HG02678 (cell line): ENCODE results near the gene GRK4.
"Not testable (repeated sequence)": the region's sequence is repeated elsewhere in the genome, so short reads cannot be mapped to it uniquely, and the experiment has no call there.

Source experiments
- ATAC-seq: cut with Tn5 transposase; IDR thresholded peaks from one replicate; pipeline ENCODE4 v1.9.1; 2021; ENCODE audit warnings: mild to moderate bottlenecking, moderate library complexity; ENCODE audit not compliant: unreplicated experiment

The GRK4 gene

GRCh38 chr4:2963175-2963965, at the start of gene GRK4, which contains the start of gene NOP14:
Gene GRK4 (plus strand): TSS chr4:2963571. CDS start chr4:2964071, 500 bp downstream.
Gene NOP14 (minus strand): TSS chr4:2963406. CDS start chr4:2963319, 87 bp downstream.
- ATAC-seq: peak; percentile 89

- no peak for ATAC-seq
Measured at GRCh38 chr4:2914256-2915126, 48.9 kb upstream of the GRK4 start.

- ATAC-seq: no peak
Measured at GRCh38 chr4:2915789-2916188, 47.6 kb upstream of the GRK4 start.

GRCh38 chr4:2916696-2917095, 46.7 kb upstream of the GRK4 start:
- not testable (repeated sequence) for ATAC-seq

- not testable (repeated sequence) for ATAC-seq
Measured at GRCh38 chr4:2918300-2918699, 45.1 kb upstream of the GRK4 start.

GRCh38 chr4:2918714-2919113, 44.7 kb upstream of the GRK4 start:
- ATAC-seq: not testable (repeated sequence)

- not testable (repeated sequence) for ATAC-seq
Measured at GRCh38 chr4:2922453-2923101, 40.8 kb upstream of the GRK4 start.

GRCh38 chr4:2923141-2923551, 40.2 kb upstream of the GRK4 start:
- no peak for ATAC-seq

- ATAC-seq: no peak
Measured at GRCh38 chr4:2923668-2924173, 39.6 kb upstream of the GRK4 start.

GRCh38 chr4:2924286-2924685, 39.1 kb upstream of the GRK4 start:
- no peak for ATAC-seq

GRCh38 chr4:2924765-2925301, 38.5 kb upstream of the GRK4 start:
- ATAC-seq: no peak

GRCh38 chr4:2925496-2925895, 37.9 kb upstream of the GRK4 start:
- no peak for ATAC-seq

- ATAC-seq: no peak
Measured at GRCh38 chr4:2925931-2926860, 37.2 kb upstream of the GRK4 start.

GRCh38 chr4:2927016-2927695, 36.2 kb upstream of the GRK4 start:
- ATAC-seq: no peak

- no peak for ATAC-seq
Measured at GRCh38 chr4:2927696-2928075, 35.7 kb upstream of the GRK4 start.

GRCh38 chr4:2928242-2929176, 34.9 kb upstream of the GRK4 start:
- no peak for ATAC-seq

GRCh38 chr4:2929469-2929868, 33.9 kb upstream of the GRK4 start:
- no peak for ATAC-seq

- no peak for ATAC-seq
Measured at GRCh38 chr4:2930135-2930757, 33.1 kb upstream of the GRK4 start.
